Measurements from ENCODE around the gene CASP10.

CASP10 gene

DNA sequence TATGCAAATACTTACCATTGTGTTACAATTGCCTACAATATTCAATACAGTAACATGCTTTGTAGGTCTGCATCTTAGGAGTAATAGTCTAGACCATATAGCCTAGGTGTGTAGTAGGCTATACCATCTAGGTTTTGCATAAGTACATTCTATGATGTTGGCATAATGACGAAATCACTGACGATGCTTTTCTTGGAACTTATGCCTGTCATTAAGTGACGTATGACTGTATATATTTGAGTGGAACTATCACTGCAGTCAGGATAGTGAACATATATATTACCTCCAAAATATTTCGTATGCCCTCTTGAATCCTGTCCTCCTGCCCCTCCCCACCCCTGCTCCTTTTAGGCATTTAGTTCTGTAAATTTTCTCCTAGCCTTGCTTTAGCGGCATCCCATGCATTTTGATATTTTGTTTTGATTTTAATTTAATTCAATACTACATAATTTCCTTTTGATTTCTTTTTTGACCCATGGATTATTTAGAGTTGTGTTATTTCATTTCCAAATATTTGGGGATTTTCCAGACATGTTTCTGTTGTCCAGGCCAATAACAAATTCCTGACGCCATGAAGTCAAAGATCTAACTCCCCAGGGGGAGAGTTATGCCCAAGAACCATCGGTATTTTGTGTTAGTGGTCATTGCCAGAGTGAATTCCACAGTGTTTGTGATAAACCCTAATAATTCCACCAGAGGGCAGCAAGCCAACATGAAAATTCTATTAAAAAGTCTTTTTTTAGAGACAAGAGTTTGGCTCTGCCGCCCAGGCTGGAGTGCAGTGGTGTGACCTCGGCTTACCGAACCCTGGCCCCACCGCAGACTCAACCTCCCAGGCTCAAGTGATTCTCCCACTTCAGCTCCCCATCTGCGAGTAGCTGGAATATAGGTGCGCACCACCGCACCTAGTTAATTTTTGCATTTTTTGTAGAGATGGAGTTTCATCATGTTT is 53.2 kb downstream of the CASP10 start:
- peak; percentile 76 for DNase-seq

DNA sequence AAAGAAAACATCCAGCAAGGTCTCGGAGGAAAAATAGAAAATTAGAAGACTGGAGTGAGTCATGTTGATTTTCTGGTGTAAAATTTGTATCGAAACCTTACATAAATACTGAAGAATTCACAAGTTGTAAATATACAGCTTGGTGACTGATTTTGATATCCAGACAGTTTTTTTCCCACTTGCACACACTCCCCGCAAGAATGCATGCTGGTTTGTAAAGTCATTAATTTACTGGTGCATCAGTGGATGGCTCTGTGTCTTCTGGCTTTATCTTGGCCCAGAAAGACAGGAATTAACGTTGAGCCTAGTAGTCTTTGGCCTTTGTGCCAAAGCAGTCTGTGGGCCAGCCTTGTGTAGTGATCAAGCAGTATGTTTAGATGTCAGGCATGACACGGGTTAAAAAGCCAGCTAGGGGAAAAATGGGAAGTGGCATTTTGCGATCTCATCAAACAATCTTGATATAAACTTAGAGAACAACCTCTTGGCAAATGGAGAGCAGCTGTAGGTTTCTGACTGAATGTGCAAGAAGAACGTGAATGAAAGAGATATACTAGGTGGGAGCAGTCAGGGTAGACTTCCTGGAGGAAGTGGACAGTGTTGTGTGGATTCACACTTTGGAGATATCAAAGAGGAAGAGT is 54.7 kb downstream of the CASP10 start:
- no peak for DNase-seq

DNA sequence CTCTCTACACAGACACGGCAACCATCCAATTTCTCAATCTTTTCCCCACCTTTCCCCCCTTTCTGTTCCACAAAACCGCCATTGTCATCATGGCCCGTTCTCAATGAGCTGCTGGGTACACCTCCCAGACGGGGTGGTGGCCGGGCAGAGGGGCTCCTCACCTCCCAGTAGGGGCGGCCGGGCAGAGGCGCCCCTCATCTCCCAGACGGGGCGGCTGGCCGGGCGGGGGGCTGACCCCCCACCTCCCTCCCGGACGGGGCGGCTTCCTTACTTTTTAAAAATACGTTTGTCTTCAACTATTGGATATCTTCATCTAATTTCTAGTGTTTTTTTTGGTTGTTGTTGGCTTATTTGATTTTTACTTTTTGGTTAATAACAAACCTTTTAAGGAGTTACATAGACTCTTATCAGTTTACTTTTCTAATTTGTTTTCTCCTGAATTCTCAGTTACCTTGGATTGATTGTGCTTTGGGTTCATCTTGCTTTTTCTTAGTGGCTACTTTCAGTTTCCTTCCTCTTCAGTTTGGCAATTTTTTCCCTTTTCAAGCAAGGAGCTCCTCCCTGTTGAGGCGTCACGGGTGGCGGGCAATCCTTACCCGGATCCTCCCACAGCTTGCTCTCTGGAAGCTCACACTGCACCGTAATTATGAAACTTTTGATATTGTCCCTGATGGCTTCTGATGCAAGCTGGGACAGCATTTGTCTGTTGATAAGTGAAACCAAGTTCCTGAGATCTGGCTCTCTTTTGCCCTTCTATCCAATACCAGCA is 56.4 kb downstream of the CASP10 start:
- peak; percentile 54 for DNase-seq

DNA sequence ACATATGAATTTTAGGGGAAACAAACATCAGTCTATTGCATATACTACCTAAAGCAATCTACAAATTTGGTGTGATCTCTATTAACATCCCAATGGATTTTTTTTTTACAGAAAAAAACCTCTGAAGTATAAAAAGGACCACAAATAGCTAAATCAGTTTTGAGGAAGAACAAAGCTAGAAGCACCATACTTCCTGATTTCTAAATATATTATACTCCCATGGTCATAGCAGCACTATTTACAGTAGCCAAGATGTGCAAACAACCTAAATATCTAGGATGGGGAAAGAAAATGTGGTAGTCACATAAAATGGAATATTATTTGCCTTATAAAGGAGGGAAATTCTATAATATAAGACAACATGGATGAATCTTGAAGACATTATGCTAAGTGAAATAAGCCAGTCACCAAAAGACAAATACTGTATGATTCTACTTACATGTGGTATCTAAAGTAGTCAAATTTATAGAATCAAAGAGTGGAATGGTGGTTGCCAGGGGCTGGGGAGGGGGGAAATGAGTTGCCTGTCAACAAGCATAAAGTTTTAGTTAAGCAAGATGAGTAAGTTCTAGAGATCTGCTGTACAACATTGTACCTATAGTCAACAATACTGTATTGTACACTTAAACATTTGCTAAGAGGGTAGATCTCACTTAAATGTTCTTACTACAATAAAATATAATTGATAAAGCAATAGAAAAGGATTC is 59.8 kb downstream of the CASP10 start:
- no peak for DNase-seq

DNA sequence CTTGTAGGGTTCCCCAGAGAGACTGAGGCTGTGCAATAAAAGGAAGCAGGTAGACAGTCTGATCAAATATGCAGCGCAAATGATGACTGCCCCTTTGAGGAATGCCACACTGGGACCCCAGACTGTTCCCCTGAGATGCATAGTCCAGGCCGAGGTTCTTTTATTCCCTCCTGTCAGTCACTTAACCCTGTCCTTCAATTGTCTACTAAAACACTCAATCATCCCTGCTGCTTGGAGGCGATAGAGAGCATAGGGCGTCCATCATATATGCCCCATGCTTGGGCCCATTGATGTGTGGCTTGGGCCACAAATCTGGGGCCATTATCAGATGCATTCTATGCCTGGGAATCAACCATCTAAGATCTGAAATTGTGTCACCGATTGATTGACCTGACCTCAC is 61.9 kb downstream of the CASP10 start:
- no peak for DNase-seq

DNA sequence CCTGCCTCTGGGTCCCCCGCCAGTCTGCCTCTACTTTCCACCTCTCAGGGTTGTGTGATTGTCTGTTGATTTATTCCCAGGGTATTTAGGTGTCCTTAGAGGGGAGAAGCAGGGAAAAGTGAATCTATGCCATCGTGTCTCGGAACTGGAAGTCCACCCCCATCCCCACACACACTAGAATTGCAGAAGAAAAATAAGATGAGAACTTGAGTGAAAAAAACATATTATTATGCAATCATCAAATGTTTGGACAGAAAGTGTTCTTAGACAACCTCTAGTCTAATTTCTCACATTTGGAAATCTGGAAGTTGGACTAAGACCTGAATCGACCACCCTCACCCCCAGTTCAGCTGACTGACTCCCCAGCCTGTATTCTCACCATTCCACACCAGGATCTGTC is 63.3 kb downstream of the CASP10 start:
- no peak for DNase-seq

DNA sequence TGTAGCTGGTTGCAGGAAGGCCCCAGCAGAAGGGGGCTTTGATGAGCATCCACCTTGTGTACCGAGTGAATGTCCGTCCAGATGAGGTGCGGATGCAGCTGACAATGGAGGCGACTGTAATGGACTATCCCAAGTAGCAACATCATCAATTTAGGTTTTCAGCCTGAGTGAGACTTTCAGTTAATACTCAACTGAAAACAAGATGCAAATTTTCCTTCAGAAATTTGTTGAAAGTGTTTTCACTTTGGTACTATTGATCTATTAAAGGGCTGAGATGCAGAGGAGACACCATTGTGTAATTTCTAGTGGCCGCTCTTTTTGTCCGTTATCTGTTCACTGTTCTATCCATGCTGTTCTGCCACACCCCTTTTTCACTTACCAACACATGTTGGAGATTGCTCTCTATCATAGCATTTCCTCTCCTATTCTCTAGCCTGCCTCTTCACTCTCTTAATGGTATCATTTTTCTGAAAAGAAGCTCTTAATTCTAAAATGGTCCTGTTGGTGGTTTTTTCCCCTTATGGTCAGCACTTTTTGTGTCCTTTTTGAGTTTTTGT is 65.4 kb downstream of the CASP10 start:
- no peak for DNase-seq

DNA sequence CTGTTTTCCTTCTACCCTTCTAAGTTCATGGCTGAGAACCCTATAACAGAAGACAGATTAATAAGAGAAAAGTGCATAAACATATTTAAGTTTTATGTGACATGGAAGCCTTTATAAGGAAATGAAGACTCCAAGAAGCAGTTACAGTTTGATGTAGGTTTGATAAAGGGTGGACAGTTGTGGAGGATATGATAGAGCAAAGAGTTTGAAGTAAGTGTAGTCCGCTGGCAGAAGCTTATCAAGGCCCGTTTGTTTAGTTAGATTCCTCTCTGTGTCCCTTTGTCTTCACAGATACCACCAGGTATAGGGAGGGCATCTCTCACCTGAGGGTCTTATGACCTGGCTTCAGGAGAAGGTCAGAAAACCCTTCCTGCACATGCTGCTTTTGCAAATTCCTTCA is 66.9 kb downstream of the CASP10 start:
- DNase-seq, result no peak

DNA sequence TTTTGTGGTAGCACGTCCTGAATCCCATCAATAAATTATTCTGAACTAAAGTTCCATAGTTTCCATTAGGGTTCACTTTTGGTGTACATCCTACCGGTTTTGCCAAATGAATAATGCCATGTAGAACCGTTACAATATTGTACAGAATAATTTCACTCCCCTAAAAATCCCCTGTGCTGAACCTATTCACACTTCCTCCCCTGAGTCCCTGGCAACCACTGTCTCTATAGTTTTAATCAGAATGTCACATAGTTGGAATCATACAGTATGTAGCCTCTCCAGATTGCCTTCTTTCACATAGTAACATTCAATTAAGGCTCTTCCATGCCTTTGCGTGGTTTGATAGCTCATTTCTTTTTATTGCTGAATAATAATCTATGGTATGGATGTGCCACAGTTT is 67.8 kb downstream of the CASP10 start:
- no peak for DNase-seq

DNA sequence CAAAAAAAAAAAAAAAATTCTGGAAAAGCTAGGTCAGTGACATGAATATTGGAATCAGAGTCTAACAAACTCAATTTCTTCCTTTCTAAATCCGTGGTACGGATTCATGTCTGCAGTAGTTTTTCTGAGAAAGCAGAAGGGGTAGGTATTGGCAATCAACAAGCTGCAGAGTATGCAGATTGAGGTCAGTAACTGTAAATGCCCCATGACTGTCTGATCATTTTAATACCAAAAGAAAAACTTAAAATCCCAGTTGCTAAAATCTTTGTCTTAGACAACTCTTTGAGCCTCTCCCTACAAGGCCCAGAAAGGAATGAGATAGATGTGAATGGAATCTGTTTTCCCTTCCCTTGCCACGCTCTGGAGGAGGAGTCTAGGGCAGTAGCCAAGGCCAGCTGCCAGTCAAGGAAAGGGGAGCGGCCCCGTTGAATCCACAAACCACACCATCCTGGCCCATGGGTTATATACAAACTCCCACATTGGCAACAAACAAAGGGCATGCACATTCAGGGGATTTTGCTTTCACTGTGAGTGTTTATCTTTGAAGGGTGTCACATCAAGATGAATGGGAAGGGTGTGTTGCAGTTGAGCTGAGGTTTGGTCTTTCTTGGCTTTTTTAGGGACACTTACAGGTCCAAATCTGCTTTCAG is 71.3 kb downstream of the CASP10 start:
- peak; percentile 64 for DNase-seq

DNA sequence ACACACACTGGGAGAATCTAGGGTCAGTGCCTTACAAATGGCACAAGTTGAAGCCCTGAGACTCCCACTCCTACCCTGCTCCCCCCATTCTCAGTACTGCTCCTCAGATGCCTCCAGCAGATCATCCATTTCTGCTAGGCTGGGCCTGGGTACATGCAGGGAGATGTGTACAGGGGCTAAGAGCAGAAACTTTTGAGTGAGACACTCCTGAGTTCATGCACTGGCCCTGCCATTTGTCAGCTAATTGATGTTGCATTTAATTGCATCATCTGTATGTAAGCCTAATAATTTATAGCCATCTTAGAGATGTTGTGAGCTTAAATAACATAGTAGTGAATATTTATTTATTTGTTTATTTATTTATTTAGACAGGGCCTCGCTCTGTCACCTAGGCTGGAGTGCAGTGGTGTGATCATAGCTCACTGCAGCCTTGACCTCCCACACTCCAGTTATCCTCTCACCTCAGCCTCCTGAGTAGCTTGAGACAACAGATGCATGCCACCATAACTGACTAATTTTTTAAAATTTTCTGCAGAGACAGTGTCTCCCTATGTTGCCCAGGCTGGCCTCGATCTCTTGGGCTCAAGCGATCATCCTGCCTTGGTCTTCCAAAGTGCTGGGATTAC is 72.6 kb downstream of the CASP10 start:
- no peak for DNase-seq

DNA sequence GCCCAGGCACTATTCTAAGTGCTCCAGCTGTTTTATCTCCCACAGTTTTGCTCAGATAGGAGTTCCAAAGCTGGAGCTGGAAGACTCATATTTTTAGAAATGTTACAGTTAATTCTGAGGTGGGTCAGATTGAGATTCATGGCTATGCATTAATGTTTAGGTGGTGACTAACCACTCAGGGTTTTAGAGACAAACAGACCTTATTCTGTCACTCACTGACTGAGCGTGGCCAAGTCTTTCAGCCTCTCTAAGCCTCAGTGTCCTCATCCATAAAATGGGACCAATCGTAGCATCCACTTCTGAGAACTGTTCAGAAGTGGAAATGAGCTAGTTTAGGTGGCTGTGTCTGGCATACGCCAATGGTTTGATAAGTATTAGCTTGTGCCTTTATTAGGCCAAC is 73.1 kb downstream of the CASP10 start:
- no peak for DNase-seq

DNA sequence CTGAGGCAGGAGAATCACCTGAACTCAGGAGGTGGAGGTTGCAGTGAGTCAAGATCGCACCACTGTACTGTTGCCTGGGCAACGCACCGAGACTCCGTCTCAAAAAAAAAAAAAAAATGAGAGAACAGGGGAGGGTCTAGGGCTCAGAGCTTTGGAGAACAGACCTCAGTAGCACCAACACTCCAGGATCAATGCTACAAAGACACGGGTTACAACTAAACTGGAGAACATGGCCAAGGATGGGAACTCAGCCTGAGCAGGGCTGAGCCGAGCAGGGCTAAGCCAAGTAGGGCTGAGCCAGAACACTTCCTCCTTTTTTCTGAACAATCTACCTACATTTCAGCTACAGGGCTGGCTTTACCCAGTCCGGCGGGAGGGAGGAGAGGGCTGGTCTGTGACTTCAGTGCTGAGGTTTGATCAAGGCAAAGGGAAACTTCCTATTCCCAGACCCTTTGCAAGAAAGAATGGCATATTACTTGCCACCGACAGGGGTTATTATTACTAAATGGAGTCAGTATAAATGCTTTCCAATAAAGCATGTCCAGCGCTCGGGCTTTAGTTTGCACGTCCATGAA is 74.5 kb downstream of the CASP10 start:
- peak; percentile 70 for DNase-seq

DNA sequence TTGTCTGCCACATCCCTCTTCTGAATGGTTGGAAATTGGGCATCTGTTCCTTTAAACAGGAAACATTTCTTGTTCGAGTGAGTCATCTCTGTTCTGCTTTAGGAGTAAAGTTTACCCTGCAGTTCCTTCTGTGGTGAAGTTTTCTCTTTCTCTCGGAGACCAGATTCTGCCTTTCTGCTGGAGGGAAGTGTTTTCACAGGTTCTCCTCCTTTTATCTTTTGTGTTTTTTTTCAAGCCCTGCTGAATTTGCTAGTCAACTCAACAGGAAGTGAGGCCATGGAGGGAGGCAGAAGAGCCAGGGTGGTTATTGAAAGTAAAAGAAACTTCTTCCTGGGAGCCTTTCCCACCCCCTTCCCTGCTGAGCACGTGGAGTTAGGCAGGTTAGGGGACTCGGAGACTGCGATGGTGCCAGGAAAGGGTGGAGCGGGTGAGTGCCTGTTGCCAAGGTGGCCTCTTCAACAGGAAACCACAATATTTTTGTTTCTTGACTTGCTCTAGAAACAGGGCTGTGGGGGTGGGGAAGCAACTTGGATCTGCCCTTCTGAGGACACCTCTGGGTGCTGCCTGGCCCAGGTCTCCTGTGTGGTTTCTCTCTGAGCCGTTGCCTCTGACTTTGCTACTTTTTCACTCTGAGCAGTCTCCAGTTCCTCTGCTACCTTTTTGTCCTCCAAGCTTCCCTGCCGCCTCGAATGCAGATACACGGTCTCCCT is 75.2 kb downstream of the CASP10 start:
- DNase-seq, result peak; percentile 99

DNA sequence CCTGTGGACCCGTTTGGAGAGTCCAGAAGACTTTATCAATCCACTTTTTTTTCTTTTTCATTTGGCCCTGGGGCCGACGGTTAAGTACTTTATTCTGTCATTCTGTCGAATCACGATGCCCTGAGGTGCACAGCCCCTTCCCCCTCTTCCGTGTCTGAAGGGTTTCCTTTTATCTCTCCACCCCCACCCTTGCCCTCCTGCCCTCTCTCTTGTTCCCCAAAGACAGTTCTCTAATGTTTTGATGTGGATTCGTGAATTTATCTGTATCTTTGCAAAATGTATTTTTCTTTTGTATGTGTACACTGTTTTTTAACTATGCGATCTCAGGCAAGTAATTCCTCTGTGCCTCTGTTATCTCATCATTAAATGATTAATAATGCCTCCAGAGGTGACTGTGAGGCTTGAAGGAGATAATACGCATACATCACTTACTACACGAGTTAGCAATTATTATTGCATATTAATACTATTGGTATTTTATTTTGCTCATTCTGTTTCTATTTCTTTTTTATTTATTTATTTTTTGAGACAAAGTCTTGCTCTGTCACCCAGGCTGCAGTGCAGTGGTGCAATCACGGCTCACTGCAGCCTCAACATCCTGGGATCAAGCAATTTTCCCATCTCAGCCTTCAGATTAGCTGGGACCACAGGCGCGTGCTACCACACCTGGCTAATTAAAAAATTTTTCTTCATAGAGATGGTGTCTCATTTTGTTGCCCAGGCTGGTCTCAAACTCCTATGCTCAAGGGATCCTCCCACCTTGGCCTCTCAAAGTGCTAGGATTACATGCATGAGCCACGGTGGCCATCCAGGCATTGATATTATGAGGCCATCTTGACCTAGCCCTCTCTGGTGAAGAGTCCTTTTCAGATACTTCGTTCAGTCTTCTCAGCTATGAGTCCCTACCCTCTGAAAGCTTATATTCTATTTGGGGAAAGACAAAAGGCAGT is 76.0 kb downstream of the CASP10 start:
- DNase-seq, result no peak

DNA sequence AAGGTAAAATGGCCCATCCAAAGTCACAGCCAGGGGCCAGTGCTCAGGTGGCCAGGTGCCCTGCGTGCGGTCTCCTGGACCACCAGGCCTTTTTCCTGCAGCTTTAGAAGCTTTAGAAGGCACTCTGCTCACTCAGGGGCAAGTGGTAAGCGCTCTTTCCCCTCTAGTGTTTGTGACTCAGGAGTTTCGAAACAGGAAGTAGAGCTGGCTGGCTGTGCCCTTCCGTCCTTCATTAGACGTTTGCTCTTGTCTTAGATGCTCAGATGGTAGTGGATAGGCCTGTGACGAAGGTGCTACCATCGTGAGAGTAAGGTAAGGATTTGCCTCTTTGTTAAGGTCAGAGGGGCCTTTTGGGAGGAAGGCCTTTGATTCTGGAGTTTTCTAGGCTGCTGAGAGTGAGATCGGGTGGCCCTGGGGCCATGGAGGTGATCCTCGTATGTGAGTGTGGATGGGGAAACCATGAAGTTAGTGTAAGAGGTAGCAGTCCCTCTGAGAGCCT is 77.4 kb downstream of the CASP10 start, which contains the start of gene CASP8:
TSS of gene CASP8 (plus strand) at position 235 of the 499 bp plus-strand sequence. CDS start 5,951 bp downstream, outside the sequence.
- peak; percentile 90 for DNase-seq

DNA sequence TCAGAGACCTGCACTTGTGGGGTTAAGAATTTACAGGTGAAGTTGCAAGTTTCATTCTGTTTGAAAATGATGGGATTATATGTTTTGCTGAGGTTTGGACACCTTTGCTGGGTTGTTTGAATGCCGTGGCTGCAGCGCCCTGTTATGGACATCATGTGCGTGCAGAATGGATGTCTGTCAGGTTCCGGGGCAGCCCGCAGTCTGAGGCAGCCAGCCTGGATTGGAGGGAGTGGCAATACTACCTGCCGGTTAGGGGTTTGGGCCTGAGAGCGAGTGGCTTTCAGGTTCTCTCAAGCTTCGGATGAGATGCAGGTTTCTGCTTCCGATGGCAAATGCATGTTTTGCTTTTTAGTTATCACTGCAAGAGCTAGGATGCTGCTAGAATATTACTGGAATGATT is 78.5 kb downstream of the CASP10 start:
- DNase-seq, result peak; percentile 88

DNA sequence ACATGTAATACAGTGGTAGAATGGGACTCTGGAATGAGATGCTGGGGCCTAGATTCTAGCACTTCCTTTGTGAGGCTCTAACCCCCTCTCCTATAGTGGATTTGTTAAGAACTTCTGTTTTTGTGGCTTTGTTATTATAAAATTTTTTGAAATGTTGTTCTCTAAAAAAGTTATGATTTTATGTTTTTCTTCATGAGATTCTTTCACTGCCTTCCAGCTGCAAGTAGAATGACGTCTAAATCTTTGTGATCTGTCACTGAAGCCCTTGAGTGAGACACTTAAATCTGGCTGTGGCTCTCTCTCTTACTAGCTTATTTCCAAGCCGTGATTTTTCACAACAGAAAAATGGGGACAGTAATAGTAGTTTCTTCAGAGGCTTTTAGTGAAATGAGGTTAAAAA is 79.0 kb downstream of the CASP10 start:
- DNase-seq, result no peak

DNA sequence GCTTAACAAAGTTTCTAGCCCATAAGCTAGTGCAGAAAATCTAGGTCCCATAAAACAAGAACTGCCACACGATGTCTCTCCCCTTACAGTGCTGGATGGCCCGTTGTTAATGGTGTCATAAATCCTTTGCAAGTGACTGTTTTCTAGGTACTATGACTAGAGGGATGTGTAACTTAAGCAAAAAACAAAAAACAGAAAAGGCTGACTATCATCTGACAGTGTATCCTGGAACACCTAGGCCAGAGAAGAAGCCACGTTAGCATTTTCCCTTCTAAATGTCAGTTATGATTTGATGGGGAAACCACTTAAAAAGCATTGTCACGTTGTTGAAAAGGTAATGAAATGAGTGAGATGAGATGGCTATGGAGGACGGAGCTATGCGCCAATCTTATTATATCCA is 79.8 kb downstream of the CASP10 start:
- DNase-seq, result peak; percentile 90

All from activated CD4-positive, alpha-beta T cell treated with anti-CD3 and anti-CD28 coated beads, Interleukin-10, Interleukin-2, amounts not matched to agents 100 ng/mL and 50 ng/mL, durations not matched to agents 16 hours and 8 hours (primary cell).